Activated CD4-positive, alpha-beta T cell treated with anti-CD3 and anti-CD28 coated beads, Interleukin-2, amount 50 U/mL, for 24 hours (primary cell): ENCODE measurements around the gene RAD18.

Source experiments
- DNase-seq, 2 donors: peaks; one replicate each; pipeline ENCODE4 v3.0.0-alpha.2; 2020; ENCODE audit warnings: low read depth in 1 of 2, low spot score in 1 of 2

The RAD18 gene

GRCh38 chr3:8838234-8838633 is 125.0 kb downstream of the RAD18 start:
- no peak for DNase-seq

GRCh38 chr3:8837162-8837561 is 126.1 kb downstream of the RAD18 start:
- no peak for DNase-seq

- DNase-seq, result no peak
Measured at GRCh38 chr3:8836096-8836495, 127.2 kb downstream of the RAD18 start.

GRCh38 chr3:8835385-8835784 is 127.9 kb downstream of the RAD18 start:
- DNase-seq, result no peak

GRCh38 chr3:8834974-8835373 is 128.3 kb downstream of the RAD18 start:
- no peak for DNase-seq

- DNase-seq, result no peak
Measured at GRCh38 chr3:8827641-8828040, 135.6 kb downstream of the RAD18 start.
